CD4-positive, alpha-beta T cell treated with Interleukin-10 for 1 hour (primary cell): Measurements from ENCODE around the gene WBP1L.
A peak's percentile ranks its signal among the peaks of the same experiment; 100 is the strongest.

Source experiments
- DNase-seq: peaks from one replicate; pipeline ENCODE4 v3.0.0-alpha.2; 2020

WBP1L gene

DNA sequence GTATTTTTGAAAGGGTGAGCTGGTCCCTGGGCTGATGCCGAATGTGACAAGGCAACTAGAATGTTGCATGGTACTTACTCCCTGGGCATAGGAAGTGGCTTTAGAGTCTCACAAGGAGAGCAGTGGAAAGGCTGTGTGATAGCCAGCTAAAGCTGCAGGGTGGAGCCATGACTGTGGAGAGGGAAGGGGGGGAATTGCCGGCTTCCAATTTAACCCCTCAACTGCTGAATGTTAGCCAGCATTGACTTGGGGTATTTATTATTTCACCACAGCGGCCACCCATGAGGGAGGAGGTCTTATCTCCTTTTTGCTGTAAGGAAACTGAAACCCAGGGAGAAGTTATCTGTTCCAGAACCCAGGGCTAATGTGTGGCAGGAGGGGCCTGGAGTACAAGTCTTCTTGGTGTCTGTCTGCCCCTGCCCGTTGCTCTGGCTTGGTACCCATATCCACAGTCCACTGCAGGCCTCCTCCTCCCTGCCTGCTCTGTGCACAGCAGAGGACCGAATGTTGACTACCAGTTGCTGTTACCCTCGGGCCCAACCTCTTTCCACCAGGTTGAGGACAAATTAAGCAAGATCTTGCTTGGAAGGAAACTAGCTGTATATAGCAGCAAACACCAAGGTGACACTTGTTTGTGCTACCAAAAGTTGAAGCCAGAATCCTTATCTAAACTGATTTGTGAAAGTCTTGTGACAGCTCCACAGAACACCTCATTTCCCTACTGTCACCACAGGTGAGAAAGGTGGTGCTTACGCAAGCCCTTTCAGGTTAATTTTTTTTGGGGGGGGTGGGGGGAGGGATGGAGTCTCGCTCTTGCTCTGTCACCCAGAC lies 37.6 kb downstream of the WBP1L start:
- DNase-seq = no peak

DNA sequence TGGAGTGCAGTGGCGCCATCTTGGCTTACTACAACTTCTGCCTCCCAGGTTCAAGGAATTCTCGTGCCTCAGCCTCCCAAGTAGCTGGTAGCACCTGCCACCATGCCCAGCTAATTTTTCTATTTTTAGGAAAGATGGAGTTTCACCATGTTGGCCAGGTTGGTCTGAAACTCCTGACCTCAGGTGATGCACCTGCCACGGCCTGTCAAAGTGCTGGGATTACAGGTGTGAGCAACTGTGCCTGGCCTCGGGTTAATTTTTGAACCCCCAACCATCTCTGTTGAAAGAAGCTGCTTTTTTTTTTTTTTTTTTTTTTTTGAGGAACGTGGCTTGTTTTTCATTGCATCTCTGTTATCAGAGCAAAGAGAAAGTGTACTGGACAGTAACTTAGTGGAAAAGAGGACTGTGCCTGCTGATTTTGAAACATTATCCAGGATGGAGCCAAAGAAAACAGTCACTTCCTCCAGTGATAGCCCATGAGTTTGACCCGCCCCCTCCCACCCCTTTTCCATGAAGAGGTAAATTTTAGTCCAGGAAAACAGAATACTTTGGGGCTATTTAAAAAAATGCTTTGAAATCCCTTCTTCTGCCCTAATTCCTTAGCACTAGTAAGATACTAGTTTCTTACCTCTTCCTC lies 38.3 kb downstream of the WBP1L start:
- DNase-seq = no peak

DNA sequence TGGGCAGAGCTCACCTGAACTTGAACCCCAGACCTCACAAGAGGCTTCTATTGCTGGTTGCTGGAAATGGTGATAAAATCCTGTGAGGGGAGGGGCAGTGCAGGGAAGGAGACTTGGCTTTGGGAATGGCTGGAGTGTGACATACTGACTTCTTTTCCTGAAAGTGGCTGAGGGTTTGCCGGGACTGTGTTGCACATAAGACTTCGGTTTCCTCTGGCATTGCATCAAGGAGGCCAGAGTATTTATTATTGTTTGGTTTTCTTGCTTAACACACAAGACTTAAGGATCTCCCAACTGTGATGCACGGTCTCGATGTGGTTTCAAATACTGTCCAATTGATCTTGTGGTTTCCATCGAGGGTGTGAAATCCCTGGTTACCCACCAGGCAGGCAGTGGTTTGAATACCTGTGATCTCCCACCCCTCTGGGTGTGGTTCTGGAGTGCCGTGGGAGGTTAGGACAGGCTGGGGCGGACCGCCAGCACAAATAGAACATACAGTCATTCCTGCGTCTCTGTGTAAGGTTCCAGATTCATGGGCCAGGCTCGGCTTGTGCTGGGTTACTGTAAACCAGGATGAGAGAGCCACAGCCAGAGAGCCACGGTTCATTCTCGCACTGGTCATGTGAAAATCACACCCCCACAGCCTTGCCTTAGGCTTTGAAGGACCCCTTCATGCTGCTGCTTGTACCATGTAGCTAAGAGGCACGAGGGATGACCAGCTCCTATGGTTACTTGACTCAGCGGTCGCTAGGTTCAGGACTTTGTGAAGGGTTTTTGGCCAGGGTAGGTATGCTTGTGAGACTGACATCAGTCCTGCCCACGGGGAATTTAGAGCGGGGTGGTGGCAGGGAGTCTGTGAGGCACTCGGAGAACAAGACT lies 39.2 kb downstream of the WBP1L start:
- no peak for DNase-seq

DNA sequence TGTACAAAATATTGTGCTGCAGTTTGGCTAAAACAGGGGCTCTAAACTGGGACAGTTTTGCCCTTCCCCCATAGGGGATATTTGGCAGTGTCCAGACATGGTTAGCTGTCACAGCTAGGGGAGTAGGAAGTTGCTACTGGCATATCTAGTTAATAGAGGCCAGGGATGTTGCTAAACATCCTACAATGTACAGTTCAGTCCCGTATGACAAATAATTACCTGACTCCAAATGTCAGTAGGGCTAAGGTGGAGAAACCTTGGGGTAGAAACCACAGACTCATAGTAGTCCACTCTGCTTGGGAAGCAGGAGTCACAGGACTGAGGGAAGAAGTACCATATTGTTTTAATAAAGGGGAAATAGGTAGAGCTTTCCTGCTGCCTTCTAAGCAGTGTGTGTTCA lies 39.8 kb downstream of the WBP1L start:
- no peak for DNase-seq

DNA sequence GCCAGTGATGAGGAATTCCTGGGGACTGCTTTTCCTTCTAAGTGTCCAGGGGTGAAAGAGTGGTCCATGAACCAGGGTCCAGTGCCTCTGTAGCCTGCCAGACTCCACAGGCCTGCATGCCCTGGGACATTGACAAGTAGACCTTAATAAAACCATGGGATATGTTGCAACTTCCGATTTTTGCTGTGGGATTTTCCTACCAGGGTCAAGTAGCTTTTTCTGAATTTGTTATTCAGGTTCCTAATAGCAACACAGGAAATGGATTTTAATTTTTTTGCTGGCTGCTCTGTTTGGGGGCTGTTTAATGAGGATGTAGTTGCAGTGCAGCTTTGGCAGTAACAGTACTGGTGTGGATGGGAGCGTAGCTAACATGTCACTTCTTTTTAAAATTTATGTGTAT lies 42.1 kb downstream of the WBP1L start:
- peak; percentile 21 for DNase-seq

DNA sequence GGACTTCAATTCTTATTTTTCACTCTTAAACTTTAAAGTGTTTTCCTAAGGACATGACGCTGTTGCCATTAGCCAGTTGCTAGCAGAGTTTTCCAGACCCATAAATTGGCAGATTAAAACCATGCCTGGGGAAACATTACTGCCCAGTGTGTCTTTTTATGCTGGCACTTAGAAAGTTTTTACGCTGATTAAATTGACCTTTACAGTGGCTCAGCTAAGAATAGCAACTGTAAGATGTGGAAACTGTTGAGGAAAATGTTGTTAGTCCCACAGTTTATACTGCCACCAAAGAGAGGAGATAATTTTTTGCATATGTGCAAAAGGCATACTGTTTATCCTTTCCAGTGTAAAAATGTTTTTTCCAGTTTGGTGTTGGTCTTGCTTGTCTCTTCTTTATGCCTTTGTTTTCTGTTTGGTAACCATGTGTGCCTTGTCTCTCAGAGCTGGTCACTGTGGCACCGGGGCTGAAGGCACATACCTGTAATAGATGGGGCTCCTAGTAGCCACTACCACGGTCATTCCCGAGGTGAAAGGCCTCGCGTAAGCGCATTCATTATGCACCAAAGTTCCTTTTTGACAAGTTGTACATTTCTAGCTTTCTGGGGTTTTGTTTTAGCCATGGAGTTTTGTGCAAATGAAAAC lies 48.1 kb downstream of the WBP1L start:
- no peak for DNase-seq

DNA sequence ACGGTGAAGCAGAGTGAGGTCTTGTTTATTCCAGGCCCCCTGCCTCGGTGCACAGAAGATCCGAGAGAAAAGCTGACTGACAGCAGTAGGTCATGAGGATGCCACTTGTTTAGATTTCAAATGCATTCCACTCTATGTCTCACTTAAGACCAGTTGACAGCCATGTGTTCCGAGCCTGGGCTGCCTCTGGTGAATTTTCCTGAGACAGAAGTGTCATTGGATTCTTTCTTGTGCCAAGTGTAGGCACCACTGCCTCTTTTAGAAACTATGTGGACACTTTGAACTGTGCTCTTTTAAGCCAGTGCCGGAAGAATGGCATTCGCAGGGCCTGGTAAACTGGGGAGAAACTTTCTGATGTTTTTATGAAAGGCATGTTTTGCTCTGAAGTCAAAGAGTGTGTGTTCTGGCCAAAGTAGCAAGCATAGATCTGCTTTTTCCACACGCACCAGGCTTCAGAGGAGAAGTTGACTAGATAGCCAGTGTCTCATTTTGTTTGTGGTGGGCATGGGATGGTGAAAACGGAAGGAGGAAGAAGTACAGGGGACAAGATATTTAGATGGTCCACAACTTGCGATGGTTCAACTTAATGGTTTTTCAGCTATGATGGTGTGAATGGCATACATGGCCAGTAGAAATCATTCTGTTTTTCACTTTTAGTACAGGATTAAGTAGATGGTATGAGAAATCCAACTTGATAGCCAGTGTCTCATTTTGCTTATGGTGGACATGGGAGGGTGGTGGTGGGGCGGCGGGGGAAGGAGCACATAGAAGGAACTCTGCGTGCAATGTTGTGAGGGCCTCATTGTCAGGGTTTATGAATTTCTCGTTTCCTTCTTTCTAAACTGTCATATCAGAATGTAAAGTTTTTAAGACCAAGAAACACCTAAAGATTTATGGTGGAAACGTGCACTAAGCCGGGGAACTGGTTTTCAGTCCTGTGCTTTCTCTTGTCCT lies 52.0 kb downstream of the WBP1L start:
- no peak for DNase-seq

DNA sequence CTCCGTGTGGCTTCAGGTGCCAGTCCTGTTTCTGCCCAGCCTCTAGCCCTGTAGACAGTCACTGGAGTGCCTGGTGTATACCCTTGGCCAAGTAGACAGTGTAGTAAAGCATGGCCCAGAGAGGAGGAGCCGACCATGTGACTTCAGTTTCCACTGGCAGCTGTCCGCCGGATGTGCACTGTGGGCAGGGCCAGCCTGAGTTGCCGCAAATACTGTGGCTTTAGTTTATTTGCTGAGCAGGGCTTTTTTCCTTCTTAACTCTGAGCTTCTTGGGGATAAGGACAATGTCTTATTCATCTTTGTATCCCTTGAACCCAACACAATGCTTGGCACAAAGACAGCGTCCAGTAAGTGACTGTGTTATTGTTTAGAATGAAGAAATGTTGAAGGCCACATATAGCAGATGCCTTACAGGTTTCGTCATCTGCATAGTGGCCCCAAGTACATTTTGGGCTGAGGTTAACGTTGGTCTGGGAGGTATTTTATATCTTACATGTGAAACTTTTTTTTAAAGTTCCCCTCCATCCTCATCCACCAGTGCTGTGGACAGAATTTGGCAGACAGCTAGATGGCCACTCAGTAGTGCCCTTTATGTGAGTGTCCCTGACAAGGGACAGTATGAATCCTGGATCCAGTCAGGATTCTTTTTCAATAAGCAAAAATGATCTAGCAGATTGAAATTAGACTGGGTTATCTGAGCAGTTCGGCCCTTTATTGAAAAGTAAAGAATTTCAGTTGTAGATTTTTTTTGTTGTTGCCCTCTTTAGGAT lies 52.8 kb downstream of the WBP1L start:
- peak; percentile 45 for DNase-seq

DNA sequence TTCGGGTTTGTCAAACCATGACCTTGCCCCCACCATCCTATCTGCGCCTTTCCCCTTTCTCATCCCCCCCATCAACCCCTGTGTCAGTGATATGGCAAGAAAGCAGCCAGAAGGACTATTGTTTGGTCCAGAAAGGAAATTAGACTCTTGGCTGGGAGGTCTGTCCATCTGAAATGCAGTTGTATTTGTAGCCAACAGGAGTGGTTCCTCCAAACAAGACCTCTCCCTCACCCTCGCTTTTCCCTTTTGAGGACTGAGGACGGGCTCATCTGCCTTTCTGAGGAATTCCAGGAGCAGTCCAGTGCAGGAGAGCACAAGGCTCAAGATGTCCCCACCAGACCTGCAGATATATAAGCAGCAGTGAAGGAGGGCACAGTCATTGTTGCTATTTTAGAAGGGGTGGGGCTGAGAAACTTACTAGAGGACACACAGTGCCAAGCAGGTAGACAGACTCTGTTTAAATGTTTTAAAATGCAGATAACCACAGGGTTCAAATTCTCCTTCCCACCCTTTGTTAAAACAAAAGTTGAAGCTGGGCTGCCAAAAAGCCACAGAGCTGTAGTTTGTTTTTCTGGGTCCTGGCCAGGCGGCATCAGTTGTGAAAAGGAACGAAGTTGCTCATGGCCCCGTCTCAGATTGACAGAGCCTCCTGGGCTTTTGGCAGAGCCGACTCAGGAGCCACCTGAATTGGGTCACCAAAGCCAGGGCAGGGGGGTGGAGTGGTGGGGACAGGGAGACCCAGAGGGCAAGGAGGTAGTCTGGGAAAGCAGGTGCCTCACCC lies 56.1 kb downstream of the WBP1L start:
- DNase-seq = no peak

DNA sequence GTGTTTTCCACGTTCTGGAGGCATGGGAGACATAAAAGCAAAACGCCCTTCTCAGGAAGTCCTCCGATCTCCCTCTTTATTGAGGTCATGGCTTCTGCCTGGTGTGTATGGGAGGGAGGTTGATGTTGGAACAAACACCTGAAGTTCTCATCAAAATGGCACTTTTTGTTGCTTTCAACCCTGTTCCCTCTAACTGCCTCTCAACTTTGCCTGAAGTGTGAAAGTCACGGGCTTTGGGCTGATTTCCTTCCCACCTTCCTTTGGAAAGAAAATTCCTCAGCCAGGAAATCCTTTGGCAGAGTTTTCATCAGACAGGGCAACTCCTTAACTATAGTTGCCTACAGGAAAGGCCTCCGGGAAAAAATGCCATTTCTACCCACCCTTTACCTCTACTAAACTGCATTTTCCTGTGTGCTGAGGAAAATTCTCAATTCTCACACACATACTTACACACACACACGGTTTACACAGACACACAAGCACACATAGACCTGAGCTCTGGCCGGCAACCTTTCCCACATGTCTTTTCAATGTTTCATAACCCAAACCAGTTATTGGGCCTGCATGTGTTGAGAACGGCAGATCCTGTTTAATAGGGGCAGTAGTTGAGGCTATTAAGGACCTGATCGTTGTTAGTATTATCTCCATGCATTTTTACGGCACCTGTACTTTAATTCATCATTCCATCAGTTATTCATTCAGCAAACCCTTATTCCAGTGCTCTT lies 57.0 kb downstream of the WBP1L start:
- no peak for DNase-seq

DNA sequence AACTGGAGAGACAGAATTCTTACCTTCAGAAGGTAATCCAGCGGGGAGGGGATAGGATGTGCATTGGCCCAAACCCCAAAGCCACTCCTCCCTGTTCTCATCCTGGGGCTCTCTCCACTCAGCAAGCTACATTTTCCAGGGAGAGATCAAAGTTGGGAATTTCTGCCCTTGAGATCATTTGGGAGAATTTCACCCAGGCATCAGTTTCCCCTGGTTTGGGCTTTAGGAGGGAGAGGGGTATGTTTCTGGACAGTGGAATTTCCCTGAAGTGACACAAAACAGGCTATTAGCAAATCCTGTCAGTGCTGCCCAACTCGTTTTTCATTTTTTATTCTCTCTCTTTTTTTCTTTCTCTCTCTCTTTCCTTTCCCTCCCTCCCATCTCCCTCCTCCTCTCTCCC lies 57.7 kb downstream of the WBP1L start:
- no peak for DNase-seq

DNA sequence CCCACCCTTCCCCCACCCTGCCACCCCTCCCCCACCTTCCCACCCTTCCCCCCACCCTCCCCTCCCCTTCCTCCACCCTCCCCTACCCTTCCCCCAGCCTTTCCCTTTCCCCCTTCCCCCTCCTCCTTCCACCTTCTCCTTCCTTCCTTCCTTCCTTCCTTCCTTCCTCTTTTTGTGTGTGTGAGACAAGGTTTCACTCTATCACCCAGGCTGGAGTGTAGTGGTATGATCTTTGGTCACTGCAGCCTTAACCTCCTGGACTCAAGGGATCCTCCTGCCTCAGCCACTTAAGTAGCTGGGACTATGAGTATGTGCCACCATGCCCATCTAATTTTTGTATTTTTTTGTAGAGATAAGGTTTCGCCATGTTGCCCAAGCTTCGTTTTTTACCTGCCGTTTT lies 58.2 kb downstream of the WBP1L start:
- DNase-seq = no peak

DNA sequence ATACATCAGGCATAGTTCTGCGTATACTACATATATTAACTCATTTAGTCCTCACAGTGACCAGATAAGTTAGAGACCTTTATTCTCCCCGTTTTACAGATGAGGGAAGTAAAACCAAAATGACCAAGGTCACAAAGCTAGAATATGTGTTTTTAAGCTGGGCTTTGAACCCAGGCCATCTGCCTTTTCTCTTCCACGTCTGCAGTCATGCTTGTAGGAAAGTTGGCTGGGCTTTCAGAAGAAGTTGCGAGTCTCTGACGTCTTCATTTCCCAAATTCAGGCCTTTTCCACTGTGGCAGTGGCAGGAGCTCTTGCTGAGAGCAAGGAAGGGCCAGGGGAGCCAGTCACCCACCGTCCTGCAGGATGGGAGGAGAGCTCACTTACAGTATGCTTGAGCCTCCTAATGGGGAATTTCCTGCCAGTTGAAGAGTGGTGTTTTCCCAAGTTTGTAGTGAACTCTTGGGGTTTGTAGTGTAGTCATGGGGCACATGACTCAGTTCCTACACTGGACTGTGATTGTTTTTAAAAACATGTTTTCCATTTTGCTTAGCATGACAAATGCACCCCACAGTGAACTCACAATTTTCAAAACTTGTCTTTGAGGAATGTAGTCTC lies 59.3 kb downstream of the WBP1L start:
- no peak for DNase-seq

DNA sequence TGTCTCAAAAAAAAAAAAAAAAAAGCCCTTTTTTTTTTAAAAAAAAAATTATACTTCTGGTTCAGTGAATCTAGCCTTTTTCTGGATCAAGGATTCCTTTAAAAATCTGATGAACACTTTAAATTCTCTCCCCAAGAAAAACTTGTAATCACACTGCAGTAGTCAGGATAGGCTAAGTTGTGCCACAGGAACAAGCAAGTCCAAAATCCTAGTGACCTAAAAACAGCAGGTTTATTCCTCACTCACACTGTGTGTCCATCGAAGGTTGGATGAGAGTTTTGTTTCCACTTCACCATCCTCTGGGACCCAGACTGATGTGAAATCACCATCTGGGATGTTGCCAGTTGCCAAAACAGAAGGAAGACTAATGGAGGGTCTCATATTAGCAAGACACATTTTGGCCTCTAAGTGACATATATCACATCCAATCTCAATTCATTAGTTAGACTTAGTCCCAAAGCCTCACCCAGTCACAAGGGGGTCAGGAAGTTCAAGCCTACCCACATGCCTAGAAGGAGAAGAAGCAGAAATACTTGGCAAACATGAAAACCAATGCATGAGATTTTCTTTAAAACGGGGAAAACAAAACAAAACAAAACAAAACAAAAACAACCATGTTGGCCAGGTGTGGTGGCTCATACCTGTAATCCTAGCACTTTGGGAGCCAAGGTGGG lies 60.8 kb downstream of the WBP1L start:
- DNase-seq = no peak

DNA sequence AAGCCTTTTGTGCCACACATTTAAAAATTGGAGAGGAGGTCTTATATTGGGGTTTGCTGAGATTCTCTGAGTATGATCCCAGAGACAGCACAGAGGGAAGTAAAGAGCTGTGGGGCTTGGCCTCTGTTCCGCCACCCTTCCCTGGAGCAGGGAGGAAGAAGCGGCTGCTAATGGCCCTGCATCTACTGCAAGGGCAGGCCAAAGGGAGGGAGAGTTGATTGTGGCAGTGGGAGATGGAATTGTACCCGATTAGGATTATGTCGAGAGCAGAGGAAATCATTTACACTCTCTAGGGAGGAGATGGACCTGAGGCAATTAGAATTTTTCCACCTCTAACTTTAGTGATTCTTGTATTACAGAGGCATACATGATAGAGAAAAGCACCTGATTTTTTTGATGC lies 64.6 kb downstream of the WBP1L start:
- DNase-seq = no peak

DNA sequence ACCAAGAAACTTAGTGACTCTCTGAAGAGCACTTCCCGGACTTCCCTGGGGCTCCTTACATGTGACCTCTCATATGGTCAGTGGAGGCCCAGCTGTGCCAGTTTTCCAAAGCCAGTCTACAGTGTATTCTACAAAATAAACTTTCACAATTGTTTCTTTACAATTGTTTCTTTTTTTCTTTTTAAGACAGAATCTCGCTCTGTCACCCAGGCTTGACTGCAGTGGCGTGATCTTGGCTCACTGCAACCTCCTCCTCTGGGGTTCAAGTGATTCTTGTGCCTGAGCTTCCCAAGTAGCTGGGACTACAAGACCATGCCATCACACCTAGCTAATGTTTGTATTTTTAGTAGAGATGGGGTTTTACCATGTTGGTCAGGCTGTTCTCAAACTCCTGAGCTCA lies 67.6 kb downstream of the WBP1L start:
- no peak for DNase-seq

DNA sequence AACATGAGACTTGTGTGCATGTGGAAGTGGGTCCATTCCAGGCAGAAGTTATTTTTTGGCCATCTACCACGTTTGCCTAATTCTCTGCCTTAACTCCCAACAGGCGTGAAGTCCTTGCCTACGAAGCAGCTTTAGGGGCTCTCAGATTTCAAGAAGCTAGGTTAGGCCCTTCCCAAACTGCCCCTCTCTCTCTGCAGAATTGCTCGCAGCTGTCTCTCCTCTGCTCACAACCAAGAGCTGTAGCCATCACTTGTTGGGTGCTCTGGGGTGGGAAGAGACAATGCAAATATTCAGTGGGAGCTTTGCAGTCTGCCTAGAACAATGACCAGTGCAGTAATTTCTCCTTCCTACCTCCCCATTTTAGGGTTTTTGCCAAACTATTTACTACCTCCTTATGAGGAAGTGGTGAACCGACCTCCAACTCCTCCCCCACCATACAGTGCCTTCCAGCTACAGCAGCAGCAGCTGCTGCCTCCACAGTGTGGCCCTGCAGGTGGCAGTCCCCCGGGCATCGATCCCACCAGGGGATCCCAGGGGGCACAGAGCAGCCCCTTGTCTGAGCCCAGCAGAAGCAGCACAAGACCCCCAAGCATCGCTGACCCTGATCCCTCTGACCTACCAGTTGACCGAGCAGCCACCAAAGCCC lies 68.6 kb downstream of the WBP1L start:
- no peak for DNase-seq

DNA sequence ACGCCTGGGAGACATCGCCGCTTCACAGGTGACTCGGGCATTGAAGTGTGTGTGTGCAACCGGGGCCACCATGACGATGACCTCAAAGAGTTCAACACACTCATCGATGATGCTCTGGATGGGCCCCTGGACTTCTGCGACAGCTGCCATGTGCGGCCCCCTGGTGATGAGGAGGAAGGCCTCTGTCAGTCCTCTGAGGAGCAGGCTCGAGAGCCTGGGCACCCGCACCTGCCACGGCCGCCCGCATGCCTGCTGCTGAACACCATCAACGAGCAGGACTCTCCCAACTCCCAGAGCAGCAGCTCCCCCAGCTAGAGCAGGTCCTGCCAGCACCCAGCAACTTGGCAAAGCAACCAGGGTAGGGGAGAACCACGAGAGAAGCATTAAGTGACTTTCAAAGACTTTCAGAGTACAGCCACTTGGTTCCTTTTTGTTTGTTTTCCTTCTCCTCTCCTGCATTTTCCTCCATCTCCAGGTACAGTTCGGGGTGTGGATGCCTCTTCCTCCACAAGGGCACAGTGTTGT lies 69.3 kb downstream of the WBP1L start:
- DNase-seq = no peak
